VCaP (cell line): Measurements from ENCODE around the gene CARD6.

Source experiments
- H3K27ac ChIP-seq: fragments of 450-650 bp; 2 replicates; pipeline ENCODE4 v1.5.1; 2017
- TF ChIP-seq, protein P1 (sequence below): fragments of 450-650 bp; conservative IDR thresholded peaks from 2 replicates; pipeline ENCODE4 v1.5.1; 2017; ENCODE audit warnings: mild to moderate bottlenecking, moderate library complexity

Gene CARD6

GRCh38 chr5:40904205-40904993 lies 63.2 kb downstream of the CARD6 start:
- TF ChIP-seq, protein P1, sequence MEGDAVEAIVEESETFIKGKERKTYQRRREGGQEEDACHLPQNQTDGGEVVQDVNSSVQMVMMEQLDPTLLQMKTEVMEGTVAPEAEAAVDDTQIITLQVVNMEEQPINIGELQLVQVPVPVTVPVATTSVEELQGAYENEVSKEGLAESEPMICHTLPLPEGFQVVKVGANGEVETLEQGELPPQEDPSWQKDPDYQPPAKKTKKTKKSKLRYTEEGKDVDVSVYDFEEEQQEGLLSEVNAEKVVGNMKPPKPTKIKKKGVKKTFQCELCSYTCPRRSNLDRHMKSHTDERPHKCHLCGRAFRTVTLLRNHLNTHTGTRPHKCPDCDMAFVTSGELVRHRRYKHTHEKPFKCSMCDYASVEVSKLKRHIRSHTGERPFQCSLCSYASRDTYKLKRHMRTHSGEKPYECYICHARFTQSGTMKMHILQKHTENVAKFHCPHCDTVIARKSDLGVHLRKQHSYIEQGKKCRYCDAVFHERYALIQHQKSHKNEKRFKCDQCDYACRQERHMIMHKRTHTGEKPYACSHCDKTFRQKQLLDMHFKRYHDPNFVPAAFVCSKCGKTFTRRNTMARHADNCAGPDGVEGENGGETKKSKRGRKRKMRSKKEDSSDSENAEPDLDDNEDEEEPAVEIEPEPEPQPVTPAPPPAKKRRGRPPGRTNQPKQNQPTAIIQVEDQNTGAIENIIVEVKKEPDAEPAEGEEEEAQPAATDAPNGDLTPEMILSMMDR: peak; percentile 99
- H3K27ac ChIP-seq: no peak overlapping the region

DNA sequence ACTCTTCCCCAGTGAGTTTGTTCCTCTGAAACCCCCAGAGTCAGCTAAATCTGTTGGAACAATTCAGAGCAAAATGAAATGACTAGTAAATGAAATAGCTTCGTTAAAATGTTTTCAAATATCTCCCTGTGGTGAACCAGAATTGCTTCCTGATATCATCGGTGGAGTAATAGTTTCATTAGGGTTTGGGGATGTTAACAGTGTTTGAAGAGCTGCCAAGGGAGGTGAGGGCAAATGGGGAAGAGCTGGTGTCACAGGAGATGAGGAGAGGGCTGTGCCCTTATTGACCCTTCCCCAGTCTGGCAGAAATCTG lies 63.8 kb downstream of the CARD6 start:
- no peak overlapping the region for H3K27ac ChIP-seq
- TF ChIP-seq, protein P1: no peak; the same call in none of the 2 replicates

DNA sequence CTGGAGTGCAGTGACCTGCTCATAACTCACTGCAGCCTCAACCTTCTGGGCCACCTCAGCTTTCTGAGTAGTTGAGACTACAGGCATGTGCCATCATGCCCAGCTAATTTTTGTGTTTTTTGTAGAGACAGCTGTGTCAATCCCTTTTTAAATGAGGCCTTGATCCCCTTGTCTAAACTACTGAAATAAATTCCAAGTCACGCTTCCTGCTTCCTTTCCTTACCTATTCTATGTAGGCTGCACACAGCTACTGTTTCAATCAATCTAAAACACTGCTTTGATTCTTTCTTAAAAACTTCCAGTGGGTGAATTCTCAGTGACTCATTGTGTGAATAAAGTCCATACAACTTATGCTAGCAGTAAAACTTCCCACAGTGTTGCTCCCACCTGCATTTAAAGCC lies 65.2 kb downstream of the CARD6 start:
- H3K27ac ChIP-seq: no peak overlapping the region
- TF ChIP-seq, protein P1: no peak

- TF ChIP-seq, protein P1: no peak
- H3K27ac ChIP-seq: no peak within 1 kb of the TSS
Measured at GRCh38 chr5:40909264-40909663, 68.1 kb downstream of the CARD6 start, which contains the start of gene C7. Gene C7 (plus strand): TSS chr5:40909497. CDS start chr5:40909611, 114 bp downstream.

DNA sequence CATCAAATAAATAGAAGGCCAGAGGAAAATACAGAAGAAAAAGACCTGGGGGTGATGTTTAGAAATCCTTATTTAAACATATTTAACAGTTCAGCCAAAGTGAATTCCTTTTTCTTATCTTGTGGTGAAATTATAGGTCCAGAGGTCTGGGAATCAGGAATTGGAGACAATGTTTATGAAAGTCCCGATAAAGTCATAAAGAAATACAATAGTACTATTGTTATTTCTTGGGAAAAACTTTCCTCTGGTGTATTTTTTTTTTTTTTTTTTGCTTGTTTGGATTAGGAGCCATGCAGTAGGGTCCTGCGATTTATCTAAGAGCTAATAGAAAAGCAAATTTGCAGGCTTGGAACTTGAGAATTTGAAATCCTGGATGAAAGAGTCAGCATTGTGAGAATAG lies 68.6 kb downstream of the CARD6 start:
- TF ChIP-seq, protein P1: no peak
- H3K27ac ChIP-seq: no peak overlapping the region
